Colonic mucosa (tissue), 4 donors: ENCODE results near the gene IL21R. TPM values are rescaled to one million over a fixed set of nuclear protein-coding genes. Genes with fewer than 3 reads are reported as not detected.
A peak's percentile ranks its signal among the peaks of the same experiment; 100 is the strongest.

Source experiments
- DNase-seq: peaks from one replicate; pipeline ENCODE4 v3.0.0-alpha.2; 2020
- H3K27ac ChIP-seq: fragments of 200-600 bp; one replicate; pipeline ENCODE4 v1.8.0; 2021
- H3K27me3 ChIP-seq: fragments of 200-600 bp; one replicate; pipeline ENCODE4 v1.8.0; 2021
- H3K36me3 ChIP-seq: fragments of 200-600 bp; one replicate; pipeline ENCODE4 v1.8.0; 2021
- H3K4me1 ChIP-seq: fragments of 200-600 bp; one replicate; pipeline ENCODE4 v1.8.0; 2021; ENCODE audit warnings: mild to moderate bottlenecking
- H3K4me3 ChIP-seq: fragments of 200-600 bp; one replicate; pipeline ENCODE4 v1.8.0; 2021
- H3K9ac ChIP-seq, 2 donors: one replicate each; pipeline ENCODE4 v1.7.0; 2013; ENCODE audit warnings: control low read depth in 2 of 2, low read depth in 2 of 2, low read length in 2 of 2
- H3K9me3 ChIP-seq: fragments of 200-600 bp; one replicate; pipeline ENCODE4 v1.8.0; 2021
- CTCF ChIP-seq: fragments of 200-600 bp; IDR thresholded peaks from one replicate; pipeline ENCODE4 v1.8.0; 2022; ENCODE audit warnings: antibody characterized with exemption, mild to moderate bottlenecking
- intact Hi-C: fragments of 100-400 bp; cut with DNase I; formaldehyde crosslinking; loops from one replicate; pipeline ENCODE4 v1.14.1; 2022
- total RNA-seq, 2 donors: library from RNA; stranded (reverse); fragmentation: NEBNext Ultra II Directional in 1 of 2; extraction: Animal tissue kit (Norgen Biotek cat#: 25700) in 1 of 2; gene quantifications; one replicate each; pipeline ENCODE4 v1.2.1, GENCODE V29; 2021
- donor health status: healthy.
- donor health status: DM: no; HTN: no; CAD: no.
- donor health status: DM: no; HTN: no; CAD: no.

The IL21R gene
- total RNA-seq, 2 donors from 2014 or later: 0.56 to 0.91 TPM

- no peak for TF ChIP-seq CTCF
- DNase-seq: no peak
- H3K4me1 ChIP-seq: peaks cover 8% of the 10 kb centered on the region
- H3K27ac ChIP-seq: no peak overlapping the region
- H3K36me3 ChIP-seq: peaks cover 8% of the 10 kb centered on the region
- H3K4me3 ChIP-seq: no peak overlapping the region
- no peaks in the 10 kb centered on the region for H3K9me3 ChIP-seq
- no peak overlapping the region for H3K9ac ChIP-seq
- intact Hi-C loops: no loop called here
- H3K27me3 ChIP-seq: no peaks in the 10 kb centered on the region
Observed at GRCh38 chr16:27359615-27360014, 42.4 kb upstream of the IL21R start.

- Histone ChIP-seq H3K4me1 (peaks cover 8% of the 10 kb centered on the region), H3K27me3 (no peaks in the 10 kb centered on the region), H3K4me3 (no peak overlapping the region), H3K36me3 (peaks cover 8% of the 10 kb centered on the region), H3K9ac (no peak overlapping the region), H3K9me3 (no peaks in the 10 kb centered on the region), H3K27ac (no peak overlapping the region)
- intact Hi-C loops: no loop called here
- no peak for TF ChIP-seq CTCF
- DNase-seq: no peak
Observed at GRCh38 chr16:27361987-27362386, 40.0 kb upstream of the IL21R start.

- Histone ChIP-seq H3K27me3 (no peaks in the 10 kb centered on the region), H3K27ac (no peak overlapping the region), H3K4me1 (peaks cover 11% of the 10 kb centered on the region), H3K4me3 (no peak overlapping the region), H3K36me3 (peaks cover 8% of the 10 kb centered on the region), H3K9me3 (no peaks in the 10 kb centered on the region), H3K9ac (peak overlapping the region in 1 of 2 donors; percentile 6)
- TF ChIP-seq CTCF: no peak
- intact Hi-C loops: no loop called here
- no peak for DNase-seq
Observed at GRCh38 chr16:27362570-27363245, 39.3 kb upstream of the IL21R start.

- no peak overlapping the region for H3K9ac ChIP-seq
- H3K9me3 ChIP-seq: no peaks in the 10 kb centered on the region
- no peaks in the 10 kb centered on the region for H3K27me3 ChIP-seq
- no peak for TF ChIP-seq CTCF
- H3K27ac ChIP-seq: no peak overlapping the region
- no peak for DNase-seq
- intact Hi-C loops: no loop called here
- peaks cover 8% of the 10 kb centered on the region for H3K36me3 ChIP-seq
- peaks cover 17% of the 10 kb centered on the region for H3K4me1 ChIP-seq
- no peak overlapping the region for H3K4me3 ChIP-seq
Observed at GRCh38 chr16:27363246-27363632, 38.7 kb upstream of the IL21R start.

GRCh38 chr16:27363797-27364196 lies 38.2 kb upstream of the IL21R start:
- no peaks in the 10 kb centered on the region for H3K27me3 ChIP-seq
- peaks cover 4% of the 10 kb centered on the region for H3K36me3 ChIP-seq
- DNase-seq: peak; percentile 95
- H3K27ac ChIP-seq: peak overlapping the region; percentile 62
- peak overlapping the region in 1 of 2 donors; percentile 47 for H3K9ac ChIP-seq
- H3K4me3 ChIP-seq: no peak overlapping the region
- TF ChIP-seq CTCF: no peak
- H3K4me1 ChIP-seq: peaks cover 18% of the 10 kb centered on the region
- no peaks in the 10 kb centered on the region for H3K9me3 ChIP-seq
- intact Hi-C loops: no loop called here
